Suprapubic skin (tissue), 4 donors: ENCODE data around the gene DDB1. TPM values are rescaled to one million over a fixed set of nuclear protein-coding genes. Genes with fewer than 3 reads are reported as not detected.

Experiments used
- DNase-seq, 2 donors: peaks; one replicate each; pipeline ENCODE4 v3.0.0-alpha.2; 2019; ENCODE audit warnings: low spot score in 2 of 2
- H3K27ac ChIP-seq: fragments of 200-600 bp; sonication (generic); one replicate; pipeline ENCODE4 v1.5.1; 2019
- H3K27me3 ChIP-seq: fragments of 200-600 bp; sonication (generic); one replicate; pipeline ENCODE4 v1.5.1; 2019
- H3K36me3 ChIP-seq: fragments of 200-600 bp; sonication (generic); one replicate; pipeline ENCODE4 v1.5.1; 2019
- H3K4me1 ChIP-seq: fragments of 200-600 bp; sonication (generic); one replicate; pipeline ENCODE4 v1.5.1; 2019
- H3K4me3 ChIP-seq: fragments of 200-600 bp; sonication (generic); one replicate; pipeline ENCODE4 v1.5.1; 2019; ENCODE audit warnings: mild to moderate bottlenecking
- H3K9me3 ChIP-seq: fragments of 200-600 bp; sonication (generic); one replicate; pipeline ENCODE4 v1.5.1; 2019
- EP300 ChIP-seq: sonication (generic); formaldehyde crosslinking; IDR thresholded peaks from one replicate; pipeline ENCODE4 v1.6.1; 2017; ENCODE audit warnings: antibody characterized with exemption
- POLR2A ChIP-seq, 2 donors: fragments of 450-650 bp; IDR thresholded peaks; one replicate each; pipeline ENCODE4 v1.6.1; 2017; ENCODE audit warnings: antibody characterized with exemption in 2 of 2, mild to moderate bottlenecking in 2 of 2, moderate library complexity in 2 of 2
- POLR2AphosphoS5 ChIP-seq, 3 donors: sonication (generic); formaldehyde crosslinking; IDR thresholded peaks; one replicate each; pipeline ENCODE4 v1.6.1; 2017; ENCODE audit warnings: antibody characterized with exemption in 3 of 3
- WGBS: methylation state at CpG from one replicate; pipeline ENCODE4 v1.1.5; 2018; 5-methylcytosine and 5-hydroxymethylcytosine counted together
- total RNA-seq, 4 donors: library from RNA; depleted of rRNA; stranded (reverse); fragments of >200 nt; gene quantifications; one replicate each; pipeline ENCODE4 v1.1.0, GENCODE V29; 2016
- TF ChIP-seq, protein P1 (sequence below), 2 donors: fragments of 200-600 bp in 1 of 2; fragments of 450-650 bp in 1 of 2; sonication (generic) in 1 of 2; IDR thresholded peaks; one replicate each; pipeline ENCODE4 v1.5.1; 2016 to 2019; ENCODE audit warnings: antibody characterized with exemption in 2 of 2, mild to moderate bottlenecking in 1 of 2, moderate library complexity in 1 of 2

DDB1 gene
- total RNA-seq, 4 donors from 2014 or later, result 151 to 219 (median 182) TPM

DNA sequence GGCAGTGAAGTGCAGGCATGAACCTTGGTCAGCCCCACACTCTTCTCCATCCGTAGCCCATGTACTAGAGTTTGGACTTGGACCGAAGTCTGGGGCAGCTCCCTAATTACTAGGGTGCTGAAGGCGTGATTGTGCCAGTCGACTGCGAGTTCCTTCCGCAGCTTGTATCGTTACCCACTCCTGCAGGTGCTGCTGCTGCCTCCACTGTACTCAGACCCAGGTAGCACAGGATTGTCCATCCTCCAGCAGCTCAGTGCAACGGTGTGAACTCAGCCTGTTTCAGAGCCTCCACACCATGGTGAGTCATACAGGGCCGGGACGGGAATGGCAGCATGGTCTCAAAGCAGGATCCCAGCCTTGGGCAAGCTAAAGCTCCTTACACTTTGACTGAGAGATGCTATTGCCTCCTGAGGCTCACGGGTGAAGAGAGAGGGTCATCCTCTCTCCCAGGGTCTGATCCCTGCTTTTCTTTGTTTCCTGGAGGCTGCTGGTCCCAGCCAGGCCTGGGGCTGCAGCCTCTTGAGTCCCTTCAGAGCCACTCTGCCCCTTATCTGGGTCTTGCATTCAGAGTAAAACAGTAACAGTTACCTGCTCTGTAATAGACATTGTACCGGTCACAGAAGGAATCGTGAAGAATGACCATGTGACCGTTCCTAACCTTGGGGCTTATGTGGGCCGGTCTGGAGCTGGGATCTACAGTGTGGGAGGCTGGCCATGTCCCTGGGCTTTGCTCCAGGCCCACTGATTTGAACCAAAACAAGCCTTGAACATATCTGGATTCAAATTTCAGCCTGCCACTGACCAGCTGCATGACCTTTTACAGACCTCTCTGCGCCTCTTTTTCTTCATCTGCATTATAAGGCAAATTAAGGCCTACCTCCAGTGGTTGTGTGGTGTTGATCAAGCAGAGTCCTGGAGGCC lies 1.8 kb upstream of the DDB1 start:
- 82% methylated on average over 10 of the region's 16 CpGs for WGBS
- Histone ChIP-seq H3K27ac (peak overlapping the region; percentile 46), H3K36me3 (peaks cover 8% of the 10 kb centered on the region), H3K9me3 (no peaks in the 10 kb centered on the region), H3K4me3 (no peak overlapping the region), H3K27me3 (no peaks in the 10 kb centered on the region), H3K4me1 (peaks cover 62% of the 10 kb centered on the region)
- no peak for TF ChIP-seq POLR2AphosphoS5 (IDR thresholded peaks at IDR 0.05)
- TF ChIP-seq EP300, result no peak
- TF ChIP-seq POLR2A (IDR thresholded peaks at IDR 0.05), result no peak
- TF ChIP-seq, protein P1, sequence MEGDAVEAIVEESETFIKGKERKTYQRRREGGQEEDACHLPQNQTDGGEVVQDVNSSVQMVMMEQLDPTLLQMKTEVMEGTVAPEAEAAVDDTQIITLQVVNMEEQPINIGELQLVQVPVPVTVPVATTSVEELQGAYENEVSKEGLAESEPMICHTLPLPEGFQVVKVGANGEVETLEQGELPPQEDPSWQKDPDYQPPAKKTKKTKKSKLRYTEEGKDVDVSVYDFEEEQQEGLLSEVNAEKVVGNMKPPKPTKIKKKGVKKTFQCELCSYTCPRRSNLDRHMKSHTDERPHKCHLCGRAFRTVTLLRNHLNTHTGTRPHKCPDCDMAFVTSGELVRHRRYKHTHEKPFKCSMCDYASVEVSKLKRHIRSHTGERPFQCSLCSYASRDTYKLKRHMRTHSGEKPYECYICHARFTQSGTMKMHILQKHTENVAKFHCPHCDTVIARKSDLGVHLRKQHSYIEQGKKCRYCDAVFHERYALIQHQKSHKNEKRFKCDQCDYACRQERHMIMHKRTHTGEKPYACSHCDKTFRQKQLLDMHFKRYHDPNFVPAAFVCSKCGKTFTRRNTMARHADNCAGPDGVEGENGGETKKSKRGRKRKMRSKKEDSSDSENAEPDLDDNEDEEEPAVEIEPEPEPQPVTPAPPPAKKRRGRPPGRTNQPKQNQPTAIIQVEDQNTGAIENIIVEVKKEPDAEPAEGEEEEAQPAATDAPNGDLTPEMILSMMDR (IDR thresholded peaks at IDR 0.05), result no peak
- DNase-seq, result no peak

GRCh38 chr11:61333550-61334433 lies 887 bp upstream of the DDB1 start:
- DNase-seq, result no peak
- Histone ChIP-seq H3K36me3 (peaks cover 13% of the 10 kb centered on the region), H3K4me1 (peaks cover 69% of the 10 kb centered on the region), H3K27ac (peak overlapping the region; percentile 96), H3K9me3 (no peaks in the 10 kb centered on the region), H3K4me3 (peak overlapping the region; percentile 98), H3K27me3 (no peaks in the 10 kb centered on the region)
- 30% methylated on average over 19 of the region's 19 CpGs for WGBS
- TF ChIP-seq POLR2AphosphoS5 (IDR thresholded peaks at IDR 0.05) (no peak), POLR2A (IDR thresholded peaks at IDR 0.05) (no peak), EP300 (no peak)
- TF ChIP-seq, protein P1 (IDR thresholded peaks at IDR 0.05), result no peak

DNA sequence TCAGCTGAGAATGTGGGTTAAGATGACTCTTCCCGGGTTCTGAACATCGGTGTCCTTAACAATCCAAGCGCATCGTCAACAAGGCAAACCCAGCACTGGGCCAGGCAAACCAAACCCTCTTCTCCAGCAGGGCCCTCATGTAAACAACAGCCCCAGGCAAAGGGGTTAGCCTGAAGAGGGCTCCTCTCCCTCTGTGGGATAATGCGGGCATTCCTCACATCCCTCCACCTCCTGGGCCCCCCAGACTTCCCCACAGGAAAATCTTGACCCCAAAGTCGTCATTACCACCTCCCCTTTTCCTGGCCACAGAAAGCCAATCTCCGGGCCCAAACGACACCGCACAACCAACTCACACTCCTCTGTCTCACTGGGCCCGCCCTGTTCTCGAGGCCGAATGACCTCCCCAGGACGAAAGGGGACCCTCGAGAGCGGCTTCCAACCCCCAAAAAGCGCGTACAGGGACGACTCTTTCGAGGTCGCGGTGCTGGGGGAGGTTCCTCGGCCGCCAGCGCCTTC lies 566 bp downstream of the DDB1 start:
- Histone ChIP-seq H3K27ac (peak overlapping the region; percentile 96), H3K27me3 (no peaks in the 10 kb centered on the region), H3K4me3 (peak overlapping the region; percentile 98), H3K36me3 (peaks cover 24% of the 10 kb centered on the region), H3K9me3 (no peaks in the 10 kb centered on the region), H3K4me1 (peaks cover 73% of the 10 kb centered on the region)
- TF ChIP-seq POLR2AphosphoS5 (IDR thresholded peaks at IDR 0.05) (no peak), EP300 (no peak), POLR2A (IDR thresholded peaks at IDR 0.05) (no peak)
- TF ChIP-seq, protein P1 (IDR thresholded peaks at IDR 0.05), result no peak
- WGBS, result under 1% methylated on average over 24 of the region's 24 CpGs
- no peak for DNase-seq

DNA sequence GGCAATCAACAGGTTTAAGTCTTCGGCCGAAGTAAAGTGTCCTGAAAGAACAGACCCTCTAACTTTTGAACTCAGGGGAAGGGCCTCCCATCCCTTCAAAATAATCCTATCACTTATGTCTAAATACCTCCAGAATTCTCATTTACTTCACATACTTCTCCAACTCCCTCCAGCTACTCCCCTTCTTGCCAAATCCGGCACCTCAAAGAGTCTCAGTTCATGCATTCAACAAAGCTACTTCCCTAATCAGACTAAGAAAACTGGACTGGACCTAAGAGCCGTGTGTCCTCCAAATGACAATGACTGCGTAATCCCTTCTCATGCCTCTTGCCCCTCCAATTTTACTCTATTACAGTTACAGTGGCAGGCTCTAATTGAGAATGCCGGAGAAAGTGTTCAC lies 1.3 kb downstream of the DDB1 start:
- Histone ChIP-seq H3K36me3 (peaks cover 26% of the 10 kb centered on the region), H3K27ac (peak overlapping the region; percentile 96), H3K27me3 (no peaks in the 10 kb centered on the region), H3K9me3 (no peaks in the 10 kb centered on the region), H3K4me3 (peak overlapping the region; percentile 98), H3K4me1 (peaks cover 74% of the 10 kb centered on the region)
- TF ChIP-seq EP300, result no peak
- TF ChIP-seq, protein P1 (IDR thresholded peaks at IDR 0.05), result no peak
- no peak for TF ChIP-seq POLR2A (IDR thresholded peaks at IDR 0.05)
- no peak for TF ChIP-seq POLR2AphosphoS5 (IDR thresholded peaks at IDR 0.05)
- no peak for DNase-seq
- WGBS, result 56% methylated on average over 6 of the region's 6 CpGs
